IMR-90 (cell line): ENCODE results near the gene ORC2. TPM values are rescaled to one million over a fixed set of nuclear protein-coding genes. Genes with fewer than 3 reads are reported as not detected.

ENCODE experiments used
- ATAC-seq: fragments of 200-7000 bp; cut with Tn5 transposase; 2 replicates; pipeline ENCODE4 v1.9.1; 2020; ENCODE audit warnings: low read depth, mild to moderate bottlenecking, moderate library complexity
- BruUV-seq: library from RNA; stranded (reverse); fragments of 400-500 nt; replicated peaks from 2 replicates; lab custom pipeline; 2021; lab: Mats Ljungman, UMichigan
- CTCF ChIA-PET: fragments of 300-600 bp; formaldehyde crosslinking; extraction: SDS; loops from one replicate; lab custom pipeline; 2021; ENCODE audit warnings: antibody characterized with exemption; lab: Yijun Ruan, JAX
- POLR2A ChIA-PET: fragments of 300-600 bp; sonication (Branson Sonifier 250); formaldehyde crosslinking; loops from one replicate; lab custom pipeline; 2022; ENCODE audit warnings: antibody characterized with exemption; ENCODE audit not compliant: unreplicated experiment; lab: Charles Lee
- DNase-seq: peaks from one replicate; pipeline ENCODE4 v3.0.0; 2013
- H2AFZ ChIP-seq: replicated peaks from 2 replicates; pipeline ENCODE3; 2013; ENCODE audit warnings: low read length, mild to moderate bottlenecking; ENCODE audit not compliant: poor library complexity
- H2AK5ac ChIP-seq: 2 replicates; pipeline ENCODE4 v1.6.1; 2013; ENCODE audit warnings: low read depth, low read length, inconsistent platforms
- H2AK9ac ChIP-seq: replicated peaks from 2 replicates; pipeline ENCODE3; 2013; ENCODE audit warnings: mild to moderate bottlenecking, low read depth, low read length, moderate library complexity; ENCODE audit not compliant: poor library complexity
- H2BK120ac ChIP-seq: 2 replicates; pipeline ENCODE4 v1.6.1; 2013; ENCODE audit warnings: low read depth, low read length, inconsistent platforms
- H2BK15ac ChIP-seq: 3 replicates; pipeline ENCODE4 v1.6.1; 2013; ENCODE audit warnings: low read depth, low read length, inconsistent platforms
- H2BK20ac ChIP-seq: 2 replicates; pipeline ENCODE4 v1.6.1; 2013; ENCODE audit warnings: low read depth, mild to moderate bottlenecking, inconsistent platforms, low read length, moderate library complexity
- H2BK5ac ChIP-seq: 2 replicates; pipeline ENCODE4 v1.6.1; 2013; ENCODE audit warnings: mild to moderate bottlenecking, low read depth, low read length, inconsistent platforms; ENCODE audit not compliant: poor library complexity, severe bottlenecking
- H3K14ac ChIP-seq: replicated peaks from 2 replicates; pipeline ENCODE4 v1.6.1; 2013; ENCODE audit warnings: low read depth, low read length, inconsistent platforms
- H3K18ac ChIP-seq: 2 replicates; pipeline ENCODE4 v1.6.1; 2013; ENCODE audit warnings: low read depth, low read length, control low read depth
- H3K23ac ChIP-seq: 2 replicates; pipeline ENCODE4 v1.6.1; 2013; ENCODE audit warnings: low read depth, low read length, inconsistent platforms
- H3K27ac ChIP-seq: 2 replicates; pipeline ENCODE4 v1.5.1; 2013; ENCODE audit warnings: mild to moderate bottlenecking, control low read depth, low read length; ENCODE audit not compliant: insufficient read depth
- H3K27me3 ChIP-seq: 2 replicates; pipeline ENCODE4 v1.6.1; 2013; ENCODE audit warnings: low read length; ENCODE audit not compliant: control insufficient read depth, insufficient read depth
- H3K36me3 ChIP-seq: 2 replicates; pipeline ENCODE4 v1.6.1; 2013; ENCODE audit warnings: low read length, mixed read lengths; ENCODE audit not compliant: control insufficient read depth, insufficient read depth
- H3K4ac ChIP-seq: 2 replicates; pipeline ENCODE4 v1.6.1; 2013; ENCODE audit warnings: low read depth, low read length, inconsistent platforms
- H3K4me1 ChIP-seq: 2 replicates; pipeline ENCODE4 v1.6.1; 2013; ENCODE audit warnings: low read length, mixed read lengths; ENCODE audit not compliant: control insufficient read depth, insufficient read depth
- H3K4me2 ChIP-seq: 2 replicates; pipeline ENCODE4 v1.6.1; 2013; ENCODE audit warnings: low read depth, mild to moderate bottlenecking, control low read depth, low read length, moderate library complexity
- H3K4me3 ChIP-seq: 2 replicates; pipeline ENCODE4 v1.5.1; 2013; ENCODE audit warnings: low read depth, mild to moderate bottlenecking, control low read depth, low read length, moderate library complexity; ENCODE audit not compliant: insufficient read depth
- H3K56ac ChIP-seq: 2 replicates; pipeline ENCODE4 v1.6.1; 2013; ENCODE audit warnings: low read length, inconsistent platforms; ENCODE audit not compliant: insufficient read depth; ENCODE audit errors: extremely low read depth
- H3K79me1 ChIP-seq, 2 experiments: 2 replicates each; pipeline ENCODE4 v1.6.1; 2013; ENCODE audit warnings: low read length in 2 of 2, inconsistent platforms in 1 of 2, low read depth in 1 of 2
- H3K9ac ChIP-seq: 2 replicates; pipeline ENCODE4 v1.6.1; 2013; ENCODE audit warnings: low read depth, low read length, control low read depth
- H3K9me1 ChIP-seq: 2 replicates; pipeline ENCODE4 v1.6.1; 2013; ENCODE audit warnings: low read length, inconsistent platforms; ENCODE audit not compliant: insufficient read depth
- H3K9me3 ChIP-seq: 2 replicates; pipeline ENCODE4 v1.6.1; 2013; ENCODE audit warnings: low read length; ENCODE audit not compliant: control insufficient read depth, insufficient read depth
- H4K20me1 ChIP-seq: 2 replicates; pipeline ENCODE4 v1.6.1; 2013; ENCODE audit warnings: low read length, inconsistent platforms; ENCODE audit not compliant: insufficient read depth
- H4K5ac ChIP-seq: 2 replicates; pipeline ENCODE4 v1.6.1; 2013; ENCODE audit warnings: mild to moderate bottlenecking, low read depth, low read length, control low read depth
- H4K8ac ChIP-seq, 2 experiments: 2 replicates each; pipeline ENCODE4 v1.6.1; 2013; ENCODE audit warnings: low read depth in 2 of 2, low read length in 2 of 2, control low read depth in 1 of 2, inconsistent platforms in 1 of 2
- H4K91ac ChIP-seq: 2 replicates; pipeline ENCODE4 v1.6.1; 2013; ENCODE audit warnings: low read depth, low read length, inconsistent platforms; ENCODE audit not compliant: insufficient read depth
- CEBPB ChIP-seq: IDR thresholded peaks from 2 replicates; pipeline ENCODE4 v1.6.1; 2012; ENCODE audit warnings: low read depth, low read length, improper control_type of control experiment
- USF2 ChIP-seq: fragments of 150-350 bp; IDR thresholded peaks from 2 replicates; pipeline ENCODE4 v1.6.1; 2017; ENCODE audit warnings: mild to moderate bottlenecking, antibody characterized with exemption, low read length, low read depth
- WGBS, 2 experiments: methylation state at CpG; one replicate each; pipeline versions ENCODE4 v1.1.5 to v1.1.7; 2013; ENCODE audit warnings: missing lambda C conversion rate in 2 of 2; ENCODE audit not compliant: insufficient read length in 1 of 2; ENCODE audit errors: extremely low coverage in 2 of 2; 5-methylcytosine and 5-hydroxymethylcytosine counted together
- dilution Hi-C: fragments of 300-500 bp; cut with HindIII; formaldehyde crosslinking; loops from one replicate; pipeline ENCODE4 v1.14.3; 2018; ENCODE audit warnings: low sequenced_read_pairs; ENCODE audit not compliant: unreplicated experiment
- in situ Hi-C: fragments of 300-500 bp; cut with MboI; formaldehyde crosslinking; loops from 3 replicates; pipeline ENCODE4 v1.14.3; 2019; ENCODE audit warnings: low sequenced_read_pairs, inconsistent platforms, mixed read lengths
- intact Hi-C: fragments of 100-400 bp; cut with micrococcal nuclease; formaldehyde crosslinking; loops from 2 replicates; pipeline ENCODE4 v1.10.0; 2022
- polyA plus RNA-seq, 3 experiments: library from polyadenylated mRNA; depleted of rRNA; stranded (reverse); fragments of >200 nt; gene quantifications; 2 replicates each; pipeline ENCODE4 v1.2.3, GENCODE V29; 2012; ENCODE audit warnings: low replicate concordance in 1 of 3
- total RNA-seq: library from RNA; depleted of rRNA; stranded (reverse); fragments of >200 nt; gene quantifications from 2 replicates; pipeline ENCODE4 v1.2.3, GENCODE V29; 2012

The ORC2 gene
- total and polyA plus RNA-seq, 2 of the 4 experiments (the other 2 are of a cell fraction) = 4.4 to 10.0 TPM

DNA sequence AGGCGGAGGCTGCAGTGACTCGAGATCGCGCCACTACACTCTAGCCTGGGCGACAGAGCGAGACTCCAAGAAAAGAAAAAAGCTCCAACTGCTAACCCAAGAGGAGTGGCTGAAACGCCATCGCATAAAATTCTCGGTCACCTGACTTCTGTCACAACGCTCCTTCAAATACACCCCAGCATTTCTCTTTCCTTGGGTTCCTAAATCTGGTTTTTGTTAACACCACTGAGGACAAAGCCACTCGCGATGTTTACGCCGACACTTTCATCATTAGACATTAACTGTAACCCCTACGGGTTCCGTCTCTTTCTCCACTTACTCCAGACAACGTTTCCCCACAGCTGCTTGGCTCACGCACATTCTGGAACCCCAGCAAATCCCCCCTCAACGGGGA is 99.7 kb downstream of the ORC2 start:
- H2BK120ac ChIP-seq = peak overlapping the region; percentile 56
- intact Hi-C loops = loop anchor here (1.0 to 5.0 kb wide), 3 partner anchors 45 to 150 kb away; no protein-coding TSS in a partner anchor
- H3K9ac ChIP-seq = peak overlapping the region; percentile 100
- H3K14ac ChIP-seq = peak overlapping the region; percentile 99
- POLR2A ChIA-PET = interaction anchor here (0.5 kb wide), 1 partner anchor 33 kb away, joined by 3 read pairs; no protein-coding TSS in a partner anchor
- peak overlapping the region; percentile 92 for H4K5ac ChIP-seq
- no peak for DNase-seq
- H3K23ac ChIP-seq = peak overlapping the region; percentile 96
- H2AK9ac ChIP-seq = peak overlapping the region; percentile 100
- WGBS, 2 experiments = 1% methylated on average over 16 of the region's 19 CpGs; no CpG with 5 or more reads in 1 of the 2 experiments
- peak overlapping the region; percentile 97 for H3K18ac ChIP-seq
- peak overlapping the region; percentile 96 for H4K8ac ChIP-seq
- peak overlapping the region; percentile 84 for H3K4me2 ChIP-seq
- peak overlapping the region; percentile 60 for H3K4me3 ChIP-seq
- no peak overlapping the region for H2BK20ac ChIP-seq
- no peaks in the 10 kb centered on the region for H3K9me3 ChIP-seq
- H2BK5ac ChIP-seq = peak overlapping the region; percentile 87
- H4K91ac ChIP-seq = peak overlapping the region; percentile 91
- dilution Hi-C loops = no loop called here
- peak; percentile 4; the same call in 1 of the 2 replicates for TF ChIP-seq USF2
- TF ChIP-seq CEBPB = no peak
- peak overlapping the region; percentile 90 for H2AFZ ChIP-seq
- H3K79me1 ChIP-seq = peaks cover 0 to 24% of the 10 kb centered on the region in 2 experiments; a peak in 3 of 4 replicates
- H3K27ac ChIP-seq = peak overlapping the region; percentile 88
- H3K4ac ChIP-seq = peak overlapping the region; percentile 97
- H2BK15ac ChIP-seq = no peak overlapping the region
- peaks cover 10% of the 10 kb centered on the region for H3K36me3 ChIP-seq
- CTCF ChIA-PET = interaction anchor here (1.4 kb wide), 1 partner anchor 158 kb away, joined by 3 read pairs; no protein-coding TSS in a partner anchor
- peaks cover 47% of the 10 kb centered on the region for H4K20me1 ChIP-seq
- BruUV-seq = no TSS peak
- peaks cover 5% of the 10 kb centered on the region for H3K4me1 ChIP-seq
- in situ Hi-C loops = no loop called here
- no peaks in the 10 kb centered on the region for H3K27me3 ChIP-seq
- peak overlapping the region; percentile 95 for H3K56ac ChIP-seq
- H2AK5ac ChIP-seq = peak overlapping the region; percentile 87
- no peak for ATAC-seq
- H3K9me1 ChIP-seq = peaks cover 7% of the 10 kb centered on the region
